ENCODE measurements around the gene URB1. TPM values are rescaled to one million over a fixed set of nuclear protein-coding genes. Genes with fewer than 3 reads are reported as not detected.
"Not testable (repeated sequence)": the region's sequence is repeated elsewhere in the genome, so short reads cannot be mapped to it uniquely, and the experiment has no call there.

The URB1 gene
- total and polyA plus RNA-seq, 4 experiments from 2014 or later, result 0.55 to 15.2 (median 8.6) TPM

GRCh38 chr21:32312976-32313375 lies 79.8 kb downstream of the URB1 start:
- Mint-ChIP-seq H3K4me1 (no peaks in the 10 kb centered on the region), H3K9me3 (no peaks in the 10 kb centered on the region), H3K4me3 (no peak overlapping the region), H3K27me3 (no peaks in the 10 kb centered on the region), H3K27ac (no peak overlapping the region), H3K36me3 (peaks cover 23 to 51% of the 10 kb centered on the region in 2 donors)
- Histone ChIP-seq H3K9me3 (ENCODE audit: control insufficient read depth in 1 of 2, low read length in 2 of 2) (no peaks in the 10 kb centered on the region), H3K4me3 (ENCODE audit: low read length in 2 of 2) (no peak overlapping the region), H3K27me3 (ENCODE audit: insufficient read depth, low read length) (no peaks in the 10 kb centered on the region), H3K36me3 (ENCODE audit: insufficient read depth, low read length) (peaks cover 32% of the 10 kb centered on the region), H3K4me1 (ENCODE audit: insufficient read depth, low read length) (no peaks in the 10 kb centered on the region), H3K27ac (ENCODE audit: low read depth, low read length) (no peak overlapping the region)
- intact Hi-C loops (cut with micrococcal nuclease), result no loop called here
- ChIA-PET CTCF (ENCODE audit: partially characterized antibody) (interaction anchor here (0.9 kb wide), 1 partner anchor 288 kb away, joined by 4 read pairs; no protein-coding TSS in a partner anchor), POLR2A (ENCODE audit: partially characterized antibody) (no interaction called here)
- DNase-seq, result no peak

GRCh38 chr21:32312326-32312725 lies 80.5 kb downstream of the URB1 start:
- Mint-ChIP-seq H3K36me3 (peaks cover 18 to 46% of the 10 kb centered on the region in 2 donors), H3K27ac (peak overlapping the region in 1 of 7 donors; percentile 74), H3K9me3 (no peaks in the 10 kb centered on the region), H3K27me3 (no peaks in the 10 kb centered on the region), H3K4me1 (no peaks in the 10 kb centered on the region), H3K4me3 (no peak overlapping the region)
- intact Hi-C loops (cut with micrococcal nuclease), result no loop called here
- Histone ChIP-seq H3K27me3 (ENCODE audit: insufficient read depth, low read length) (no peaks in the 10 kb centered on the region), H3K36me3 (ENCODE audit: insufficient read depth, low read length) (peaks cover 26% of the 10 kb centered on the region), H3K9me3 (ENCODE audit: control insufficient read depth in 1 of 2, low read length in 2 of 2) (no peaks in the 10 kb centered on the region), H3K4me3 (ENCODE audit: low read length in 2 of 2) (no peak overlapping the region), H3K4me1 (ENCODE audit: insufficient read depth, low read length) (no peaks in the 10 kb centered on the region), H3K27ac (ENCODE audit: low read depth, low read length) (no peak overlapping the region)
- ChIA-PET POLR2A (ENCODE audit: partially characterized antibody) (no interaction called here), CTCF (ENCODE audit: partially characterized antibody) (no interaction called here)
- no peak for DNase-seq

GRCh38 chr21:32311621-32312020 lies 81.2 kb downstream of the URB1 start:
- CTCF ChIA-PET (ENCODE audit: partially characterized antibody), result no interaction called here

GRCh38 chr21:32310976-32311375 lies 81.8 kb downstream of the URB1 start:
- H3K4me3 ChIP-seq (ENCODE audit: low read length in 2 of 2); H3K4me3 Mint-ChIP-seq; H3K4me1 Mint-ChIP-seq; DNase-seq; intact Hi-C loops (cut with micrococcal nuclease); H3K4me1 ChIP-seq (ENCODE audit: insufficient read depth, low read length); H3K9me3 Mint-ChIP-seq; H3K27me3 Mint-ChIP-seq; H3K27ac ChIP-seq (ENCODE audit: low read depth, low read length); CTCF ChIA-PET (ENCODE audit: partially characterized antibody); POLR2A ChIA-PET (ENCODE audit: partially characterized antibody); H3K9me3 ChIP-seq (ENCODE audit: control insufficient read depth in 1 of 2, low read length in 2 of 2); H3K27me3 ChIP-seq (ENCODE audit: insufficient read depth, low read length): not testable (repeated sequence)
- H3K36me3 ChIP-seq (ENCODE audit: insufficient read depth, low read length), result peaks cover 12% of the 10 kb centered on the region
- H3K36me3 Mint-ChIP-seq, result peaks cover 14 to 39% of the 10 kb centered on the region in 2 donors
- H3K27ac Mint-ChIP-seq, result peak overlapping the region in 1 of 7 donors; percentile 61

More at GRCh38 chr21:32311621-32312020, 81.2 kb downstream of the URB1 start:
- H3K9me3 Mint-ChIP-seq, result no peaks in the 10 kb centered on the region
- Histone ChIP-seq H3K27ac (ENCODE audit: low read depth, low read length) (no peak overlapping the region), H3K4me1 (ENCODE audit: insufficient read depth, low read length) (no peaks in the 10 kb centered on the region), H3K4me3 (ENCODE audit: low read length in 2 of 2) (no peak overlapping the region), H3K36me3 (ENCODE audit: insufficient read depth, low read length) (peaks cover 18% of the 10 kb centered on the region), H3K9me3 (ENCODE audit: control insufficient read depth in 1 of 2, low read length in 2 of 2) (no peaks in the 10 kb centered on the region), H3K27me3 (ENCODE audit: insufficient read depth, low read length) (no peaks in the 10 kb centered on the region)
- no peaks in the 10 kb centered on the region for H3K27me3 Mint-ChIP-seq
- peaks cover 14 to 42% of the 10 kb centered on the region in 2 donors for H3K36me3 Mint-ChIP-seq
- DNase-seq, result no peak
- intact Hi-C loops (cut with micrococcal nuclease), result no loop called here
- H3K4me3 Mint-ChIP-seq, result no peak overlapping the region
- POLR2A ChIA-PET (ENCODE audit: partially characterized antibody), result no interaction called here
- H3K27ac Mint-ChIP-seq, result no peak overlapping the region
- no peaks in the 10 kb centered on the region for H3K4me1 Mint-ChIP-seq

GRCh38 chr21:32309906-32310460 lies 82.8 kb downstream of the URB1 start:
- Histone ChIP-seq H3K4me3 (ENCODE audit: low read length in 2 of 2) (no peak overlapping the region), H3K27me3 (ENCODE audit: insufficient read depth, low read length) (no peaks in the 10 kb centered on the region), H3K36me3 (ENCODE audit: insufficient read depth, low read length) (peaks cover 7% of the 10 kb centered on the region), H3K9me3 (ENCODE audit: control insufficient read depth in 1 of 2, low read length in 2 of 2) (no peaks in the 10 kb centered on the region), H3K4me1 (ENCODE audit: insufficient read depth, low read length) (no peaks in the 10 kb centered on the region), H3K27ac (ENCODE audit: low read depth, low read length) (no peak overlapping the region)
- CTCF ChIA-PET (ENCODE audit: partially characterized antibody), result no interaction called here
- DNase-seq, result no peak
- no peak overlapping the region for H3K4me3 Mint-ChIP-seq
- no peaks in the 10 kb centered on the region for H3K27me3 Mint-ChIP-seq
- intact Hi-C loops (cut with micrococcal nuclease), result no loop called here
- peaks cover 14 to 34% of the 10 kb centered on the region in 2 donors for H3K36me3 Mint-ChIP-seq
- H3K9me3 Mint-ChIP-seq, result no peaks in the 10 kb centered on the region
- POLR2A ChIA-PET (ENCODE audit: partially characterized antibody), result no interaction called here
- H3K27ac Mint-ChIP-seq, result no peak overlapping the region
- no peaks in the 10 kb centered on the region for H3K4me1 Mint-ChIP-seq

GRCh38 chr21:32308696-32309095 lies 84.1 kb downstream of the URB1 start:
- Histone ChIP-seq H3K4me1 (ENCODE audit: insufficient read depth, low read length) (no peaks in the 10 kb centered on the region), H3K27me3 (ENCODE audit: insufficient read depth, low read length) (no peaks in the 10 kb centered on the region), H3K9me3 (ENCODE audit: control insufficient read depth in 1 of 2, low read length in 2 of 2) (no peaks in the 10 kb centered on the region), H3K4me3 (ENCODE audit: low read length in 2 of 2) (no peak overlapping the region), H3K27ac (ENCODE audit: low read depth, low read length) (no peak overlapping the region), H3K36me3 (ENCODE audit: insufficient read depth, low read length) (no peaks in the 10 kb centered on the region)
- Mint-ChIP-seq H3K4me3 (no peak overlapping the region), H3K9me3 (no peaks in the 10 kb centered on the region), H3K27ac (peak overlapping the region in 1 of 7 donors; percentile 2), H3K4me1 (no peaks in the 10 kb centered on the region), H3K36me3 (peaks cover 12 to 23% of the 10 kb centered on the region in 2 donors), H3K27me3 (no peaks in the 10 kb centered on the region)
- intact Hi-C loops (cut with micrococcal nuclease), result no loop called here
- ChIA-PET CTCF (ENCODE audit: partially characterized antibody) (no interaction called here), POLR2A (ENCODE audit: partially characterized antibody) (interaction anchor here (0.6 kb wide), 1 partner anchor 30 kb away, joined by 3 read pairs; no protein-coding TSS in a partner anchor)
- DNase-seq, result no peak

GRCh38 chr21:32307706-32308105 lies 85.1 kb downstream of the URB1 start:
- CTCF ChIA-PET (ENCODE audit: partially characterized antibody), result no interaction called here
- Mint-ChIP-seq H3K36me3 (peaks cover 4 to 15% of the 10 kb centered on the region in 2 donors), H3K4me3 (no peak overlapping the region), H3K27ac (no peak overlapping the region), H3K4me1 (no peaks in the 10 kb centered on the region), H3K27me3 (no peaks in the 10 kb centered on the region), H3K9me3 (no peaks in the 10 kb centered on the region)
- POLR2A ChIA-PET (ENCODE audit: partially characterized antibody), result no interaction called here
- no peaks in the 10 kb centered on the region for H3K27me3 ChIP-seq (ENCODE audit: insufficient read depth, low read length)
- no peaks in the 10 kb centered on the region for H3K36me3 ChIP-seq (ENCODE audit: insufficient read depth, low read length)
- intact Hi-C loops (cut with micrococcal nuclease), result no loop called here
- DNase-seq, result no peak
- no peaks in the 10 kb centered on the region for H3K9me3 ChIP-seq (ENCODE audit: control insufficient read depth in 1 of 2, low read length in 2 of 2)
- no peak overlapping the region for H3K27ac ChIP-seq (ENCODE audit: low read depth, low read length)
- no peaks in the 10 kb centered on the region for H3K4me1 ChIP-seq (ENCODE audit: insufficient read depth, low read length)
- no peak overlapping the region for H3K4me3 ChIP-seq (ENCODE audit: low read length in 2 of 2)
